Osteoblast (primary cell): ENCODE measurements around the gene IFT122. TPM values are rescaled to one million over a fixed set of nuclear protein-coding genes. Genes with fewer than 3 reads are reported as not detected.

Experiments
- DNase-seq: peaks from one replicate; pipeline ENCODE4 v3.0.0; 2011; ENCODE audit warnings: low spot score, mixed read lengths; ENCODE audit not compliant: insufficient read length; ENCODE audit errors: missing footprints
- H2AFZ ChIP-seq: 2 replicates; pipeline ENCODE4 v1.6.0; 2011; ENCODE audit warnings: mild to moderate bottlenecking, low read length
- H3K27ac ChIP-seq: 2 replicates; pipeline ENCODE4 v1.5.1; 2011; ENCODE audit warnings: mild to moderate bottlenecking, low read depth, low read length, moderate library complexity
- H3K27me3 ChIP-seq: 2 replicates; pipeline ENCODE4 v1.6.0; 2012; ENCODE audit warnings: mild to moderate bottlenecking, control low read depth, inconsistent platforms, low read length, moderate library complexity; ENCODE audit not compliant: insufficient read depth
- H3K36me3 ChIP-seq: 2 replicates; pipeline ENCODE4 v1.5.1; 2011; ENCODE audit warnings: mild to moderate bottlenecking, low read length, control low read depth, moderate library complexity; ENCODE audit not compliant: insufficient read depth
- H3K4me1 ChIP-seq: 2 replicates; pipeline ENCODE4 v1.5.1; 2011; ENCODE audit warnings: mild to moderate bottlenecking, low read length, control low read depth, moderate library complexity; ENCODE audit not compliant: insufficient read depth
- H3K4me2 ChIP-seq: 2 replicates; pipeline ENCODE4 v1.6.0; 2011; ENCODE audit warnings: mild to moderate bottlenecking, low read length; ENCODE audit not compliant: insufficient read depth
- H3K4me3 ChIP-seq: fragments of 200-600 bp; sonication (generic); 3 replicates; pipeline ENCODE4 v1.5.1; 2012; ENCODE audit warnings: mild to moderate bottlenecking, low read length, inconsistent platforms; ENCODE audit not compliant: insufficient read depth
- H3K79me2 ChIP-seq: 2 replicates; pipeline ENCODE4 v1.6.0; 2012; ENCODE audit warnings: mild to moderate bottlenecking, low read length, control low read depth, inconsistent platforms; ENCODE audit not compliant: insufficient read depth
- H3K9me3 ChIP-seq: 2 replicates; pipeline ENCODE4 v1.5.1; 2011; ENCODE audit warnings: low read depth, low read length, control low read depth
- H4K20me1 ChIP-seq: 2 replicates; pipeline ENCODE4 v1.6.0; 2012; ENCODE audit warnings: mild to moderate bottlenecking, low read length, control low read depth; ENCODE audit not compliant: insufficient read depth
- total RNA-seq: library from RNA; depleted of rRNA; stranded (reverse); fragments of >200 nt; gene quantifications from 2 replicates; pipeline ENCODE4 v1.2.3, GENCODE V29; 2012
- TF ChIP-seq, protein P1 (sequence below): IDR thresholded peaks from 2 replicates; pipeline ENCODE4 v1.5.1; 2011; ENCODE audit warnings: mild to moderate bottlenecking, low read depth, low read length, moderate library complexity; ENCODE audit errors: extremely low read depth

The IFT122 gene
- total RNA-seq, 1 donor = 30.4 TPM

DNA sequence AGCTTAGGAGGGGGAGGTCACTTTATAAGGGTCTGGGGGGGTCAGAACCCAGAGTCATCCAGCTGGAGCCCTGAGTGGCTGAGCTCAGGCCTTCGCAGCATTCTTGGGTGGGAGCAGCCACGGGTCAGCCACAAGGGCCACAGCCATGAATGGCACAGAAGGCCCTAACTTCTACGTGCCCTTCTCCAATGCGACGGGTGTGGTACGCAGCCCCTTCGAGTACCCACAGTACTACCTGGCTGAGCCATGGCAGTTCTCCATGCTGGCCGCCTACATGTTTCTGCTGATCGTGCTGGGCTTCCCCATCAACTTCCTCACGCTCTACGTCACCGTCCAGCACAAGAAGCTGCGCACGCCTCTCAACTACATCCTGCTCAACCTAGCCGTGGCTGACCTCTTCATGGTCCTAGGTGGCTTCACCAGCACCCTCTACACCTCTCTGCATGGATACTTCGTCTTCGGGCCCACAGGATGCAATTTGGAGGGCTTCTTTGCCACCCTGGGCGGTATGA lies 88.6 kb downstream of the IFT122 start, which contains the start of gene RHO:
RHO (plus strand) TSS at position 51 of the 512 bp plus-strand sequence; CDS start at position 146, 95 bp downstream.
- no peak within 1 kb of the TSS for H3K4me3 ChIP-seq
- no peaks in the 10 kb centered on the region for H4K20me1 ChIP-seq
- H2AFZ ChIP-seq = no peak within 1 kb of the TSS
- no peaks in the 10 kb centered on the region for H3K36me3 ChIP-seq
- H3K27me3 ChIP-seq = no peaks in the 10 kb centered on the region
- no peak within 1 kb of the TSS for H3K27ac ChIP-seq
- H3K4me2 ChIP-seq = no peak within 1 kb of the TSS
- peaks cover 15% of the 10 kb centered on the region for H3K4me1 ChIP-seq
- DNase-seq = peak; percentile 53
- H3K9me3 ChIP-seq = no peaks in the 10 kb centered on the region
- TF ChIP-seq, protein P1, sequence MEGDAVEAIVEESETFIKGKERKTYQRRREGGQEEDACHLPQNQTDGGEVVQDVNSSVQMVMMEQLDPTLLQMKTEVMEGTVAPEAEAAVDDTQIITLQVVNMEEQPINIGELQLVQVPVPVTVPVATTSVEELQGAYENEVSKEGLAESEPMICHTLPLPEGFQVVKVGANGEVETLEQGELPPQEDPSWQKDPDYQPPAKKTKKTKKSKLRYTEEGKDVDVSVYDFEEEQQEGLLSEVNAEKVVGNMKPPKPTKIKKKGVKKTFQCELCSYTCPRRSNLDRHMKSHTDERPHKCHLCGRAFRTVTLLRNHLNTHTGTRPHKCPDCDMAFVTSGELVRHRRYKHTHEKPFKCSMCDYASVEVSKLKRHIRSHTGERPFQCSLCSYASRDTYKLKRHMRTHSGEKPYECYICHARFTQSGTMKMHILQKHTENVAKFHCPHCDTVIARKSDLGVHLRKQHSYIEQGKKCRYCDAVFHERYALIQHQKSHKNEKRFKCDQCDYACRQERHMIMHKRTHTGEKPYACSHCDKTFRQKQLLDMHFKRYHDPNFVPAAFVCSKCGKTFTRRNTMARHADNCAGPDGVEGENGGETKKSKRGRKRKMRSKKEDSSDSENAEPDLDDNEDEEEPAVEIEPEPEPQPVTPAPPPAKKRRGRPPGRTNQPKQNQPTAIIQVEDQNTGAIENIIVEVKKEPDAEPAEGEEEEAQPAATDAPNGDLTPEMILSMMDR = no peak
- H3K79me2 ChIP-seq = no peaks in the 10 kb centered on the region

DNA sequence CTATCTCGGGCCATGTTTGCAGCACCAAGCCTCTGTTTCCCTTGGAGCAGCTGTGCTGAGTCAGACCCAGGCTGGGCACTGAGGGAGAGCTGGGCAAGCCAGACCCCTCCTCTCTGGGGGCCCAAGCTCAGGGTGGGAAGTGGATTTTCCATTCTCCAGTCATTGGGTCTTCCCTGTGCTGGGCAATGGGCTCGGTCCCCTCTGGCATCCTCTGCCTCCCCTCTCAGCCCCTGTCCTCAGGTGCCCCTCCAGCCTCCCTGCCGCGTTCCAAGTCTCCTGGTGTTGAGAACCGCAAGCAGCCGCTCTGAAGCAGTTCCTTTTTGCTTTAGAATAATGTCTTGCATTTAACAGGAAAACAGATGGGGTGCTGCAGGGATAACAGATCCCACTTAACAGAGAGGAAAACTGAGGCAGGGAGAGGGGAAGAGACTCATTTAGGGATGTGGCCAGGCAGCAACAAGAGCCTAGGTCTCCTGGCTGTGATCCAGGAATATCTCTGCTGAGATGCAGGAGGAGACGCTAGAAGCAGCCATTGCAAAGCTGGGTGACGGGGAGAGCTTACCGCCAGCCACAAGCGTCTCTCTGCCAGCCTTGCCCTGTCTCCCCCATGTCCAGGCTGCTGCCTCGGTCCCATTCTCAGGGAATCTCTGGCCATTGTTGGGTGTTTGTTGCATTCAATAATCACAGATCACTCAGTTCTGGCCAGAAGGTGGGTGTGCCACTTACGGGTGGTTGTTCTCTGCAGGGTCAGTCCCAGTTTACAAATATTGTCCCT lies 89.6 kb downstream of the IFT122 start:
- Histone ChIP-seq H3K4me3 (no peak overlapping the region), H3K27ac (no peak overlapping the region), H3K4me1 (peaks cover 15% of the 10 kb centered on the region), H3K36me3 (no peaks in the 10 kb centered on the region), H3K4me2 (peak overlapping the region; percentile 24), H3K9me3 (no peaks in the 10 kb centered on the region), H3K79me2 (no peaks in the 10 kb centered on the region), H4K20me1 (no peaks in the 10 kb centered on the region), H2AFZ (peak overlapping the region; percentile 76), H3K27me3 (no peaks in the 10 kb centered on the region)
- DNase-seq = peak; percentile 71
- TF ChIP-seq, protein P1 = no peak

DNA sequence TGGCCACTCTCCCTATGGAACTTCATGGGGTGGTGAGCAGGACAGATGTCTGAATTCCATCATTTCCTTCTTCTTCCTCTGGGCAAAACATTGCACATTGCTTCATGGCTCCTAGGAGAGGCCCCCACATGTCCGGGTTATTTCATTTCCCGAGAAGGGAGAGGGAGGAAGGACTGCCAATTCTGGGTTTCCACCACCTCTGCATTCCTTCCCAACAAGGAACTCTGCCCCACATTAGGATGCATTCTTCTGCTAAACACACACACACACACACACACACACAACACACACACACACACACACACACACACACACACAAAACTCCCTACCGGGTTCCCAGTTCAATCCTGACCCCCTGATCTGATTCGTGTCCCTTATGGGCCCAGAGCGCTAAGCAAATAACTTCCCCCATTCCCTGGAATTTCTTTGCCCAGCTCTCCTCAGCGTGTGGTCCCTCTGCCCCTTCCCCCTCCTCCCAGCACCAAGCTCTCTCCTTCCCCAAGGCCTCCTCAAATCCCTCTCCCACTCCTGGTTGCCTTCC lies 90.3 kb downstream of the IFT122 start:
- H4K20me1 ChIP-seq = no peaks in the 10 kb centered on the region
- H3K9me3 ChIP-seq = no peaks in the 10 kb centered on the region
- no peak overlapping the region for H3K27ac ChIP-seq
- H3K36me3 ChIP-seq = no peaks in the 10 kb centered on the region
- peak overlapping the region; percentile 76 for H2AFZ ChIP-seq
- H3K4me3 ChIP-seq = no peak overlapping the region
- H3K27me3 ChIP-seq = no peaks in the 10 kb centered on the region
- H3K79me2 ChIP-seq = no peaks in the 10 kb centered on the region
- peak; percentile 88 for DNase-seq
- H3K4me2 ChIP-seq = peak overlapping the region; percentile 24
- TF ChIP-seq, protein P1 = no peak
- peaks cover 13% of the 10 kb centered on the region for H3K4me1 ChIP-seq

DNA sequence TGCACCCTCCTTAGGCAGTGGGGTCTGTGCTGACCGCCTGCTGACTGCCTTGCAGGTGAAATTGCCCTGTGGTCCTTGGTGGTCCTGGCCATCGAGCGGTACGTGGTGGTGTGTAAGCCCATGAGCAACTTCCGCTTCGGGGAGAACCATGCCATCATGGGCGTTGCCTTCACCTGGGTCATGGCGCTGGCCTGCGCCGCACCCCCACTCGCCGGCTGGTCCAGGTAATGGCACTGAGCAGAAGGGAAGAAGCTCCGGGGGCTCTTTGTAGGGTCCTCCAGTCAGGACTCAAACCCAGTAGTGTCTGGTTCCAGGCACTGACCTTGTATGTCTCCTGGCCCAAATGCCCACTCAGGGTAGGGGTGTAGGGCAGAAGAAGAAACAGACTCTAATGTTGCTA lies 90.8 kb downstream of the IFT122 start:
- Histone ChIP-seq H2AFZ (no peak overlapping the region), H4K20me1 (no peaks in the 10 kb centered on the region), H3K36me3 (no peaks in the 10 kb centered on the region), H3K27me3 (no peaks in the 10 kb centered on the region), H3K9me3 (no peaks in the 10 kb centered on the region), H3K79me2 (no peaks in the 10 kb centered on the region), H3K27ac (no peak overlapping the region), H3K4me3 (no peak overlapping the region), H3K4me1 (peaks cover 8% of the 10 kb centered on the region), H3K4me2 (no peak overlapping the region)
- TF ChIP-seq, protein P1 = no peak
- peak; percentile 58 for DNase-seq
